Endothelial cell (in vitro differentiated cells): ENCODE data around the gene HIVEP1. TPM values are rescaled to one million over a fixed set of nuclear protein-coding genes. Genes with fewer than 3 reads are reported as not detected.

ENCODE experiments used
- DNase-seq: peaks from one replicate; pipeline ENCODE4 v3.0.0; 2021; ENCODE audit warnings: low spot score
- H3K27ac Mint-ChIP-seq: one replicate; pipeline ENCODE4 v1.8.0; 2021; ENCODE audit warnings: mixed read lengths, inconsistent platforms; ENCODE audit not compliant: unreplicated experiment
- H3K27me3 Mint-ChIP-seq: one replicate; pipeline ENCODE4 v1.8.0; 2021; ENCODE audit warnings: mild to moderate bottlenecking, moderate library complexity, mixed read lengths, inconsistent platforms; ENCODE audit not compliant: unreplicated experiment
- H3K36me3 Mint-ChIP-seq: one replicate; pipeline ENCODE4 v1.8.0; 2021; ENCODE audit warnings: mild to moderate bottlenecking, low read depth, mixed read lengths, inconsistent platforms; ENCODE audit not compliant: unreplicated experiment
- H3K4me1 Mint-ChIP-seq: one replicate; pipeline ENCODE4 v1.8.0; 2021; ENCODE audit warnings: mild to moderate bottlenecking, mixed read lengths, inconsistent platforms; ENCODE audit not compliant: unreplicated experiment
- H3K4me3 Mint-ChIP-seq: one replicate; pipeline ENCODE4 v1.8.0; 2021; ENCODE audit warnings: mild to moderate bottlenecking, mixed read lengths, inconsistent platforms; ENCODE audit not compliant: unreplicated experiment
- H3K9me3 Mint-ChIP-seq: one replicate; pipeline ENCODE4 v1.8.0; 2021; ENCODE audit warnings: mixed read lengths, inconsistent platforms; ENCODE audit not compliant: unreplicated experiment
- total RNA-seq: library from RNA; stranded (reverse); fragmentation: NEBNext Ultra II Directional; extraction: Animal tissue kit (Norgen Biotek cat#: 25700); gene quantifications from one replicate; pipeline ENCODE4 v1.2.1, GENCODE V29; 2021; ENCODE audit not compliant: unreplicated experiment
- TF ChIP-seq, protein P1 (sequence below): fragments of 200-600 bp; sonication (generic); IDR thresholded peaks from one replicate; pipeline ENCODE4 v1.5.0; 2021; ENCODE audit warnings: antibody characterized with exemption; ENCODE audit not compliant: unreplicated experiment

Gene HIVEP1
- total RNA-seq, 1 donor from 2014 or later, result 19.0 TPM

DNA sequence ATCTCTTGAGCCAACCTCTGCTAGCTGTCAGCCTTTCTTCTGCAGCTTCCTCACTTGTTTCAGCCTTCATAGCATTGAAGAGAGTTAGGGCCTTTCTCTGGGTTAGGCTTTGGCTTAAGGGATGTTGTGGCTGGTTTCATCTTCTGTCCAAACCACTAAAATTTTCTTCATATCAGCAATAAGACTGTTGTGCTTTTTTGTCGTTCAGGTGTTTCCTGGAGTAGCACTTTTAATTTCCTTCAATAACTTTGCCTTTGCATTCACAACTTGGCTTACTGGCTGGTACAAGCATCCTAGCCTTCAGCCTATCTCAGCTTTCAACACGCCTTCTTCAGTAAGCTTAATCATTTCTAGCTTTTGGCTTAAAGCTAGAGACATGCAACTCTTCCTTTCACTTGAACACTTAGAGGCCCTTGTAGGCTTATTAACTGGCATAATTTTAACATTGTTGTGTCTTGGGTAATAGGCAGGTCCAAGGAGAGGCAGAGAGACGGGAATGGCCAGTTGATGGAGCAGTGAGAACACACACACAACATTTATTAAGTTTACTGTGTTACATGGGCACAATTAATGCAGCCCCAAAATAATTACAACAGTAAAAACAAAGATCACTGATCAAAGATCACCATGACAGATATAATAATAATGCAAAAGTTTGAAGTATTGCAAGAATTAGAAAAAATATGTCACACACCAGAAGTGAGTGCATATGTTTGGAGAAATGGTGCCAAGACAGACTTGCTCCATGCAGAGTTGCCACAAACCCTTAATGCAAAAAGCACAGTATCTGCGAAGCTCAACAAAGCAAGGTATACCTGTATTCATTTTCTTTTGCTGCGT, 98.6 kb downstream of the HIVEP1 start:
- peaks cover 17% of the 10 kb centered on the region for H3K36me3 Mint-ChIP-seq
- no peaks in the 10 kb centered on the region for H3K9me3 Mint-ChIP-seq
- H3K4me3 Mint-ChIP-seq, result no peak overlapping the region
- H3K27me3 Mint-ChIP-seq, result peaks cover 2% of the 10 kb centered on the region
- TF ChIP-seq, protein P1, sequence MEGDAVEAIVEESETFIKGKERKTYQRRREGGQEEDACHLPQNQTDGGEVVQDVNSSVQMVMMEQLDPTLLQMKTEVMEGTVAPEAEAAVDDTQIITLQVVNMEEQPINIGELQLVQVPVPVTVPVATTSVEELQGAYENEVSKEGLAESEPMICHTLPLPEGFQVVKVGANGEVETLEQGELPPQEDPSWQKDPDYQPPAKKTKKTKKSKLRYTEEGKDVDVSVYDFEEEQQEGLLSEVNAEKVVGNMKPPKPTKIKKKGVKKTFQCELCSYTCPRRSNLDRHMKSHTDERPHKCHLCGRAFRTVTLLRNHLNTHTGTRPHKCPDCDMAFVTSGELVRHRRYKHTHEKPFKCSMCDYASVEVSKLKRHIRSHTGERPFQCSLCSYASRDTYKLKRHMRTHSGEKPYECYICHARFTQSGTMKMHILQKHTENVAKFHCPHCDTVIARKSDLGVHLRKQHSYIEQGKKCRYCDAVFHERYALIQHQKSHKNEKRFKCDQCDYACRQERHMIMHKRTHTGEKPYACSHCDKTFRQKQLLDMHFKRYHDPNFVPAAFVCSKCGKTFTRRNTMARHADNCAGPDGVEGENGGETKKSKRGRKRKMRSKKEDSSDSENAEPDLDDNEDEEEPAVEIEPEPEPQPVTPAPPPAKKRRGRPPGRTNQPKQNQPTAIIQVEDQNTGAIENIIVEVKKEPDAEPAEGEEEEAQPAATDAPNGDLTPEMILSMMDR, result no peak
- H3K27ac Mint-ChIP-seq, result no peak overlapping the region
- H3K4me1 Mint-ChIP-seq, result peaks cover 11% of the 10 kb centered on the region
- DNase-seq, result no peak

- Mint-ChIP-seq H3K4me1 (peaks cover 11% of the 10 kb centered on the region), H3K9me3 (no peaks in the 10 kb centered on the region), H3K27ac (no peak overlapping the region), H3K4me3 (no peak overlapping the region), H3K36me3 (peaks cover 17% of the 10 kb centered on the region), H3K27me3 (peaks cover 2% of the 10 kb centered on the region)
- DNase-seq, result no peak
- TF ChIP-seq, protein P1, result no peak
These were observed 99.2 kb downstream of the HIVEP1 start for GRCh38 chr6:12111363-12111670.

- DNase-seq, result no peak
- TF ChIP-seq, protein P1, result no peak
- peaks cover 11% of the 10 kb centered on the region for H3K4me1 Mint-ChIP-seq
- H3K27ac Mint-ChIP-seq, result no peak overlapping the region
- H3K36me3 Mint-ChIP-seq, result peaks cover 17% of the 10 kb centered on the region
- no peaks in the 10 kb centered on the region for H3K9me3 Mint-ChIP-seq
- peaks cover 2% of the 10 kb centered on the region for H3K27me3 Mint-ChIP-seq
- H3K4me3 Mint-ChIP-seq, result no peak overlapping the region
These were observed 100.6 kb downstream of the HIVEP1 start for GRCh38 chr6:12112540-12113189.

- peaks cover 2% of the 10 kb centered on the region for H3K27me3 Mint-ChIP-seq
- DNase-seq, result no peak
- H3K4me1 Mint-ChIP-seq, result peaks cover 11% of the 10 kb centered on the region
- H3K27ac Mint-ChIP-seq, result no peak overlapping the region
- H3K36me3 Mint-ChIP-seq, result peaks cover 17% of the 10 kb centered on the region
- no peaks in the 10 kb centered on the region for H3K9me3 Mint-ChIP-seq
- TF ChIP-seq, protein P1, result no peak
- H3K4me3 Mint-ChIP-seq, result no peak overlapping the region
These were observed 101.1 kb downstream of the HIVEP1 start for GRCh38 chr6:12113190-12113577.

GRCh38 chr6:12114055-12114503, 102.0 kb downstream of the HIVEP1 start:
- no peak for DNase-seq
- Mint-ChIP-seq H3K4me1 (peaks cover 11% of the 10 kb centered on the region), H3K27ac (no peak overlapping the region), H3K9me3 (no peaks in the 10 kb centered on the region), H3K4me3 (no peak overlapping the region), H3K27me3 (peaks cover 2% of the 10 kb centered on the region), H3K36me3 (peaks cover 17% of the 10 kb centered on the region)
- TF ChIP-seq, protein P1, result no peak
